HG02759 (cell line): ENCODE measurements around the gene SSTR4.

Experiments
- ATAC-seq: cut with Tn5 transposase; IDR thresholded peaks from one replicate; pipeline ENCODE4 v1.9.1; 2021; ENCODE audit warnings: mild to moderate bottlenecking, moderate library complexity; ENCODE audit not compliant: unreplicated experiment

SSTR4 gene

GRCh38 chr20:23063168-23063567 is 28.1 kb downstream of the SSTR4 start:
- no peak for ATAC-seq

GRCh38 chr20:23063581-23063980 is 28.5 kb downstream of the SSTR4 start:
- no peak for ATAC-seq

DNA sequence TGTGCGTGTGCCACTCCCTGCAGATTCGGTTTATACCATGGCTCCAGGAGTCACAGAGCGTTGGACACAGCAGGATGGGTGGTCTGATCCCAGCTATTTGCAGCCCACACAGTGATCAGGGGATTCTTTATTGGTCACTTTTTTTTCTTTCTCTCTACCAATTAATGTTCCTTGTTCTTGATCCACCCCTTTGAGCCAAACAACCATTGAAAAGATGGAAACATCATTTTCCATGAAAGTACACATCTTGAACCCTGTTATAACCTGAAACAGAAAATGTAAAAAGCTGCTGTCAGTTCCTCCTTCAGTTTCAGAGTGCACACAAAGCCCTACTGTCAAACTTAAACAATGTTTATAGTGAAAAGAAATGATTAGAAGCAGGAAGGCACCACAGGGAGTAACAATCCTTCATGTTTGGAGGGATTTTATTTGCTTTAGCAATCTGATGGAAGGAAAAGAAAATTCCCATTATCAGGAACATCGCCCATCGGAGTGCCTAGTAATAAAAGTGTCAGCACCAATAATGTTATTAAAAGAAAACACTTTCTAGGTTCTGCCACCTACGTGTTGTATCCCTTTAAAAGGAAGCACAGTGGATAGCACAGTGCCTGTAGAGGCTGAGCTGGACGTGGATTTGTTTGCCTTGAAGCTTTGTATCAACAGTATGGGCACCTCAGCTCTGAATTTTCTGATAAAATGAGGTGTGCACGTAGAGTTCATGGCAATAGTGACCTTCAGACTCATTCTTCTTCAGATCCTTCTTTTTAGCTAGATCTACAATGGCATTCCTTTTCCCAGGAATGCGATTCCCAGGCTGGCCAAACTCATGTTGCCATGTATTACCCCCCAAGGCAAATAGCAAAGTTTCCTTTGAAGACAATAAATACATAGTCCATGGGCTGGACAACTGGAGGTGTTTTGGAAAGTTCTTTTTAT is 30.4 kb downstream of the SSTR4 start:
- ATAC-seq = no peak

GRCh38 chr20:23066772-23067171 is 31.7 kb downstream of the SSTR4 start:
- no peak for ATAC-seq

DNA sequence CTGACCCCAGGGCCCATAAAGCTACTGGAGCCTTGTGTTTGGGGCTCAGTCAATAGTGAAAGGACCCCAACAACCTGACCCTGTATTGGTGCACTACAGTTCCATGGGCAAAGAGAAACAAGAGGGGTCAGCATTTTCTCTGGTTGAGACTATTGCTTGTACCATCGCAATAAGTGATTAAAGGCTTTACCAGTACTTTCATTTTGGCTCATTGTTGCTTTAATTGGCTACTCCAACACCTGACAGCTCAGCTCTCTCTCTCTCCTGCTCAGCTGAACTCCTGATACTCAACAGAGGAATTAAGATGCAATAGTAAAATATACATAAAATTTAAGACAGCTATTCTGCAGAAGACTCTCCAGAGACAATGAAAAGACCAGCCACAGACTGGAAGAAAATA is 33.2 kb downstream of the SSTR4 start:
- ATAC-seq = no peak

- ATAC-seq = no peak
Observed at GRCh38 chr20:23069108-23069507, 34.0 kb downstream of the SSTR4 start.

DNA sequence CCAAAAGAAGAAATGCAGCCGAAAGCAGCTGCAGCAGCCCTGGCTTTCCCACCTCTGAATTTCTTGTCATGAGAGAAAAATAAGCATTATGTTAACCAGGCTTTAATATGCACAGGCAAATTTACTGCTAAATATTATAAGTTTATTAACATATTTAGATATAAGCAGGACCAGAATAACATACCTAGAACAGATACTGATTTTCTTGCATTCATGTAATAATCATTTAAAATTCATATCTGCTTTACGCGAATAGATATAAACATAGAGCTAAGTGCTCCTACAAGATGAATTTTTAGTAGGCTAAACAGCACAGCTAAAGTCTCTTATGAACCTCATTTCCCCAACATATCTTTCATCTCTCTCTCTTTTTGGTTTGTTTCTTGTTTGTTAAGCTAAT is 36.3 kb downstream of the SSTR4 start:
- ATAC-seq = no peak

GRCh38 chr20:23071996-23072395 is 36.9 kb downstream of the SSTR4 start:
- no peak for ATAC-seq

- ATAC-seq = no peak
Observed at GRCh38 chr20:23072892-23073586, 37.9 kb downstream of the SSTR4 start.

GRCh38 chr20:23074052-23074451 is 38.9 kb downstream of the SSTR4 start:
- ATAC-seq = no peak

- no peak for ATAC-seq
Observed at GRCh38 chr20:23077277-23077676, 42.2 kb downstream of the SSTR4 start.

GRCh38 chr20:23078351-23079015 is 43.4 kb downstream of the SSTR4 start:
- ATAC-seq = no peak

DNA sequence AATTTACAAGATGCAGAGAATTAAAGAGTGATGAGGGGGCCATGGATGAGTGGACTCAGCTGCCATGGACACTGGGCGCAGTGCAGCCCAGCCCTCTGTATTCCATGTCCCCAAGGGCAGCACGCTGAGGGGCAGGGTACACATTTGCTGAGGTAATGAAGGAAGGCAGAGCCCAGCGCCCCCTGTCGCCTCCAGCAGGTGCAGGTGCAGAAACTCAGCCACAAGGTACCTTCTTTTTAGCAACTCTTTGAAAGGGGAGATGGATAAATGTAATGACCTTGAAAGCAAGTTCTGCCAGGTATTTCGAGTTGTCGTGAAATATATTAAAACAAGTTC is 43.9 kb downstream of the SSTR4 start:
- ATAC-seq = no peak

GRCh38 chr20:23079926-23080325 is 44.8 kb downstream of the SSTR4 start:
- ATAC-seq = no peak

DNA sequence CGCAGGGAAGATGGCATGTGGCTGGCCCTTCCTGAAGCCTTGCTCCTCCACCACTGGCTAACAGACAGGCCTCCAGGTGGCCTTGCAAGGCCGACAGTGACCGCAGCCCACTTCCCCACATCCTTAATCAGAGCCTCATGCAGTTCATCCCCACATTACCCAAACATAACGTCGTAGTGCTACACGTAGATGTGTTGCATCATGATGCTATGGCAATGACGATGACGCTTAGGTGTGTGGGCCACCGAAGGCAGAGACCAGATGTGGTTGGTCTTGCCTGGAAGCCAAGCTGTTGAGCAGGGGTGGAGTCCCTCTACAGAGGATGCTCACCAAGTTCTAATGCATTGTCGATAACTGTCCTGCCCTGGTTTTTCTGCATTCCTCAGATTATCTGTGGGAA is 45.4 kb downstream of the SSTR4 start:
- no peak for ATAC-seq

GRCh38 chr20:23081263-23081819 is 46.2 kb downstream of the SSTR4 start:
- no peak for ATAC-seq

GRCh38 chr20:23082846-23083552 is 47.9 kb downstream of the SSTR4 start:
- no peak for ATAC-seq

- ATAC-seq = no peak
Observed at GRCh38 chr20:23083553-23084220, 48.6 kb downstream of the SSTR4 start.

- ATAC-seq = no peak
Observed at GRCh38 chr20:23084282-23084844, 49.3 kb downstream of the SSTR4 start.

GRCh38 chr20:23084845-23085365 is 49.8 kb downstream of the SSTR4 start:
- ATAC-seq = no peak
